Superior temporal gyrus (tissue), 1 donor: ENCODE results near the gene NUBPL.
"Not testable (repeated sequence)": the region's sequence is repeated elsewhere in the genome, so short reads cannot be mapped to it uniquely, and the experiment has no call there.

Experiments
- DNase-seq: peaks from one replicate; pipeline ENCODE4 v3.0.0-alpha.2; 2016; ENCODE audit errors: extremely low spot score

NUBPL gene

GRCh38 chr14:31877255-31877798 lies 316.1 kb downstream of the NUBPL start:
- no peak for DNase-seq

GRCh38 chr14:31879661-31880348 lies 318.6 kb downstream of the NUBPL start:
- no peak for DNase-seq

GRCh38 chr14:31880935-31881334 lies 319.7 kb downstream of the NUBPL start:
- no peak for DNase-seq

- no peak for DNase-seq
Observed at GRCh38 chr14:31881531-31882310, 320.5 kb downstream of the NUBPL start.

GRCh38 chr14:31884238-31884637 lies 323.0 kb downstream of the NUBPL start:
- no peak for DNase-seq

GRCh38 chr14:31884776-31885379 lies 323.7 kb downstream of the NUBPL start:
- no peak for DNase-seq

GRCh38 chr14:31886156-31886835 lies 325.1 kb downstream of the NUBPL start:
- DNase-seq = no peak

GRCh38 chr14:31887929-31888580 lies 326.9 kb downstream of the NUBPL start:
- no peak for DNase-seq

- no peak for DNase-seq
Observed at GRCh38 chr14:31889297-31889696, 328.1 kb downstream of the NUBPL start.

GRCh38 chr14:31890202-31890601 lies 329.0 kb downstream of the NUBPL start:
- not testable (repeated sequence) for DNase-seq

GRCh38 chr14:31893221-31893757 lies 332.1 kb downstream of the NUBPL start:
- no peak for DNase-seq

- DNase-seq = no peak
Observed at GRCh38 chr14:31894351-31894750, 333.1 kb downstream of the NUBPL start.

GRCh38 chr14:31895206-31895605 lies 334.0 kb downstream of the NUBPL start:
- no peak for DNase-seq

- no peak for DNase-seq
Observed at GRCh38 chr14:31895646-31896045, 334.4 kb downstream of the NUBPL start.

- DNase-seq = no peak
Observed at GRCh38 chr14:31897581-31898186, 336.5 kb downstream of the NUBPL start.

- no peak for DNase-seq
Observed at GRCh38 chr14:31898838-31899528, 337.8 kb downstream of the NUBPL start.

- DNase-seq = no peak
Observed at GRCh38 chr14:31902002-31902401, 340.8 kb downstream of the NUBPL start.

- DNase-seq = no peak
Observed at GRCh38 chr14:31902945-31903646, 341.9 kb downstream of the NUBPL start.

- no peak for DNase-seq
Observed at GRCh38 chr14:31909977-31910376, 348.8 kb downstream of the NUBPL start.
